Body of pancreas (tissue), 4 donors: ENCODE results near the gene FAM217A.
A peak's percentile ranks its signal among the peaks of the same experiment; 100 is the strongest.

Experiments used
- POLR2A ChIP-seq, 3 donors: fragments of 450-650 bp; IDR thresholded peaks; one replicate each; pipeline ENCODE4 v1.6.1; 2016; ENCODE audit warnings: antibody characterized with exemption in 3 of 3, mild to moderate bottlenecking in 2 of 3
- TF ChIP-seq, protein P1 (sequence below), 7 experiments: fragments of 450-650 bp in 4 of 7; fragments of 200-600 bp in 3 of 7; sonication (generic) in 3 of 7; IDR thresholded peaks; one replicate each; pipeline ENCODE4 v1.5.1; 2016 to 2019; ENCODE audit warnings: antibody characterized with exemption in 7 of 7

DNA sequence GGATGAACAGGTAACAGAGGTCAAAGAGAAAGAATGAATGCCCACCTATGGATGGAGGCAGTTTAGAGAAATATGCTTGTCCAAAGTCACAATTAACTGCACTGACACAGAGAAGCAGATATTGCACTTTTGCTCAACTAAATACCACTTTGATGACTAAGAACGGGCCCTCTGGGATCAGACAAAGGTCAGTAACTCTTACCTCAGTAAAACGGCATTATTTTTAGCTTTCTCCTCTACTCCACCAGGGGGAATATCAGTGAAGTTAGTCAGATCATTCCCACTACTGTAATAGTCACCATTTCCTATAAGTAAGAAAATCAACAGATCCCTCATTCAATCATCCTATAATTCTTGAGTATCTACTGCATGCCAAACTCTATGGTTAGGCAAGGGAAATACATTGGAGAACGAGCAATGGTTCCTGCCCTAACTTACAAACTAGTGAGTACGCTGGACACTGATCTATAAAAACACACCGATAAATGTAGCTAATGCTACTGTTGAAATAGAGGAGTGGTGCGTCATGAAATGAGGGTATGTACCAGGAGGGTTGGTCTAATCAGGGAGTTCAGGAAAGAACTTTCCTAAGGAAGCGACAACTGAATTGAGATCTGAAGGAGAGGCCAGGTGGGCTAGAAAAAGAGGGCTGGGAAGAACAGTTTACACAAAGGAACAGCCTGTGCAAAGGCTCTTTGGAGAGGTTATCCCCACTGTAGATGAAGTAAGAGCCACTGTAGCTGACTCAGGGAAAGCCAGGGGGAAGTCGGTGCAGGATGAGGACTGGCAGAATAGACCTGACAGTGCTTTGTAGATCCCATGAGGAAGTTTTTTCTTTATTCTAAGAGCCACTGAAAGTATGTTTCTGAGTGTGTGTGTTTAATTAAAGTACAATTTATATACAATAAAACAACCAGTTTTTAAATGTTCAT lies 47.3 kb upstream of the FAM217A start:
- TF ChIP-seq, protein P1, sequence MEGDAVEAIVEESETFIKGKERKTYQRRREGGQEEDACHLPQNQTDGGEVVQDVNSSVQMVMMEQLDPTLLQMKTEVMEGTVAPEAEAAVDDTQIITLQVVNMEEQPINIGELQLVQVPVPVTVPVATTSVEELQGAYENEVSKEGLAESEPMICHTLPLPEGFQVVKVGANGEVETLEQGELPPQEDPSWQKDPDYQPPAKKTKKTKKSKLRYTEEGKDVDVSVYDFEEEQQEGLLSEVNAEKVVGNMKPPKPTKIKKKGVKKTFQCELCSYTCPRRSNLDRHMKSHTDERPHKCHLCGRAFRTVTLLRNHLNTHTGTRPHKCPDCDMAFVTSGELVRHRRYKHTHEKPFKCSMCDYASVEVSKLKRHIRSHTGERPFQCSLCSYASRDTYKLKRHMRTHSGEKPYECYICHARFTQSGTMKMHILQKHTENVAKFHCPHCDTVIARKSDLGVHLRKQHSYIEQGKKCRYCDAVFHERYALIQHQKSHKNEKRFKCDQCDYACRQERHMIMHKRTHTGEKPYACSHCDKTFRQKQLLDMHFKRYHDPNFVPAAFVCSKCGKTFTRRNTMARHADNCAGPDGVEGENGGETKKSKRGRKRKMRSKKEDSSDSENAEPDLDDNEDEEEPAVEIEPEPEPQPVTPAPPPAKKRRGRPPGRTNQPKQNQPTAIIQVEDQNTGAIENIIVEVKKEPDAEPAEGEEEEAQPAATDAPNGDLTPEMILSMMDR (IDR thresholded peaks at IDR 0.05): peak in 3 of 7 experiments; percentile 11 to 17 (median 15)
- no peak for TF ChIP-seq POLR2A (IDR thresholded peaks at IDR 0.05)
